ENCODE measurements around the gene ABHD12B.
A peak's percentile ranks its signal among the peaks of the same experiment; 100 is the strongest.

GRCh38 chr14:50943943-50944646 lies 72.2 kb downstream of the ABHD12B start, which contains the start of gene PYGL:
- TF ChIP-seq POLR2A (IDR thresholded peaks at IDR 0.05; ENCODE audit: low read length) (peak; percentile 34), GATA1 (IDR thresholded peaks at IDR 0.05; ENCODE audit: low read depth, low read length) (no peak)
